DOHH2 (cell line): ENCODE results near the gene CUBN.
A peak's percentile ranks its signal among the peaks of the same experiment; 100 is the strongest.

Experiments used
- H3F3A ChIP-seq: fragments of 200-600 bp; sonication (generic), shearing (Covaris generic); 2 replicates; pipeline ENCODE4 v1.6.0; 2016; ENCODE audit warnings: antibody characterized with exemption, mild to moderate bottlenecking; ENCODE audit not compliant: control insufficient read depth, insufficient read depth
- H3K27ac ChIP-seq: fragments of 200-600 bp; sonication (generic); 2 replicates; pipeline ENCODE4 v1.5.1; 2014; ENCODE audit warnings: low read depth, mild to moderate bottlenecking, low read length, moderate library complexity
- H3K27me3 ChIP-seq: fragments of 200-600 bp; sonication (generic); 2 replicates; pipeline ENCODE4 v1.6.1; 2014; ENCODE audit warnings: mild to moderate bottlenecking, low read length, mixed read lengths; ENCODE audit not compliant: control insufficient read depth
- H3K36me3 ChIP-seq: fragments of 200-600 bp; sonication (generic); 2 replicates; pipeline ENCODE4 v1.6.1; 2014; ENCODE audit warnings: mild to moderate bottlenecking, low read length, moderate library complexity, mixed read lengths; ENCODE audit not compliant: control insufficient read depth
- H3K4me1 ChIP-seq: fragments of 200-600 bp; sonication (generic); 2 replicates; pipeline ENCODE4 v1.6.1; 2014; ENCODE audit warnings: mild to moderate bottlenecking, low read length, mixed read lengths; ENCODE audit not compliant: control insufficient read depth
- H3K4me2 ChIP-seq: fragments of 200-600 bp; sonication (generic); 2 replicates; pipeline ENCODE4 v1.6.0; 2014; ENCODE audit warnings: mild to moderate bottlenecking, low read length, moderate library complexity
- H3K4me3 ChIP-seq: fragments of 200-600 bp; sonication (generic); 2 replicates; pipeline ENCODE4 v1.5.1; 2014; ENCODE audit warnings: mild to moderate bottlenecking, low read length, mixed read lengths
- H3K79me2 ChIP-seq: fragments of 200-600 bp; sonication (generic); 2 replicates; pipeline ENCODE4 v1.6.1; 2014; ENCODE audit warnings: mild to moderate bottlenecking, low read length, mixed read lengths; ENCODE audit not compliant: control insufficient read depth
- H3K9me2 ChIP-seq: fragments of 200-600 bp; sonication (generic); replicated peaks from 2 replicates; pipeline ENCODE4 v1.6.1; 2014; ENCODE audit warnings: mild to moderate bottlenecking, low read length, mixed read lengths; ENCODE audit not compliant: control insufficient read depth
- H3K9me3 ChIP-seq: fragments of 200-600 bp; sonication (generic); 2 replicates; pipeline ENCODE4 v1.6.1; 2014; ENCODE audit warnings: antibody characterized with exemption, low read length, mixed read lengths; ENCODE audit not compliant: control insufficient read depth, insufficient read depth
- H4K20me1 ChIP-seq: fragments of 200-600 bp; sonication (generic); 2 replicates; pipeline ENCODE4 v1.6.0; 2014; ENCODE audit warnings: low read depth, mild to moderate bottlenecking, antibody characterized with exemption, low read length, moderate library complexity; ENCODE audit not compliant: control insufficient read depth, insufficient read depth
- EZH2phosphoT487 ChIP-seq: fragments of 200-600 bp; sonication (generic); IDR thresholded peaks from 2 replicates; pipeline ENCODE4 v1.6.1; 2017; ENCODE audit warnings: borderline replicate concordance, mild to moderate bottlenecking, antibody characterized with exemption, low read length, moderate library complexity, mixed read lengths
- TF ChIP-seq, protein P1 (sequence below): fragments of 200-600 bp; sonication (generic); IDR thresholded peaks from one replicate; pipeline ENCODE4 v1.5.1; 2014; ENCODE audit warnings: antibody characterized with exemption, mild to moderate bottlenecking, low read depth, low read length; ENCODE audit not compliant: poor library complexity, severe bottlenecking

CUBN gene

DNA sequence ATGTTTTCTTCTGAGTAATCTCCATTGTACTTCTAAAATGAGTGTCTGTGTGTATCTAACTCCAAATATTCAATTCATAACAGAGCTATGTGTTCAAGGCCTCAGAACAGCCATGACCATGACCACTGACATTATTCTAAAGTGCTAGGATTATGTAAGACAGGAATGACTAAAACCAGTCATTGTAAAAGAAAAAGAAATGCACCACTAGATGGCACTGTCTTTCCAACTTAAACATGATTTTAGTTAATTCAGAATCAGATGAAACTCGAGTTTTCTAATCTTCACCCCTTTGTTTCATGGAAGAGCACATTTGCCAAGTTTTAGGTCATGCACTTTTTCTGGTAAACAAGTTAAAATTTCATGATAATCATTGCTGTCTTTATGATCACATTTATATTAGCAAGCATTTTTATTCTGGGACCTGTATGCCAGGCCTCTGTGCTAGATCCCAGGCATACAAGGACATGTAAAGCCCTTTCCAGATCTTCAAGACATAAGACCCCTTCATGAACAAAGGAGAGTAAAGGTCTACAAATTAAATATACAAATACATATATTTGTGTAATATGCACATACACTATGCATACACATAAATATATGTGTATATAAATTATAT is 286.2 kb downstream of the CUBN start:
- Histone ChIP-seq H3K9me2 (no peaks in the 10 kb centered on the region), H3K27ac (no peak overlapping the region), H3K27me3 (no peaks in the 10 kb centered on the region), H3K9me3 (no peaks in the 10 kb centered on the region), H3K79me2 (no peaks in the 10 kb centered on the region), H3K4me1 (no peaks in the 10 kb centered on the region), H3K36me3 (no peaks in the 10 kb centered on the region), H4K20me1 (no peaks in the 10 kb centered on the region), H3K4me2 (no peak overlapping the region), H3F3A (no peaks in the 10 kb centered on the region), H3K4me3 (no peak overlapping the region)
- no peak for TF ChIP-seq EZH2phosphoT487
- TF ChIP-seq, protein P1, sequence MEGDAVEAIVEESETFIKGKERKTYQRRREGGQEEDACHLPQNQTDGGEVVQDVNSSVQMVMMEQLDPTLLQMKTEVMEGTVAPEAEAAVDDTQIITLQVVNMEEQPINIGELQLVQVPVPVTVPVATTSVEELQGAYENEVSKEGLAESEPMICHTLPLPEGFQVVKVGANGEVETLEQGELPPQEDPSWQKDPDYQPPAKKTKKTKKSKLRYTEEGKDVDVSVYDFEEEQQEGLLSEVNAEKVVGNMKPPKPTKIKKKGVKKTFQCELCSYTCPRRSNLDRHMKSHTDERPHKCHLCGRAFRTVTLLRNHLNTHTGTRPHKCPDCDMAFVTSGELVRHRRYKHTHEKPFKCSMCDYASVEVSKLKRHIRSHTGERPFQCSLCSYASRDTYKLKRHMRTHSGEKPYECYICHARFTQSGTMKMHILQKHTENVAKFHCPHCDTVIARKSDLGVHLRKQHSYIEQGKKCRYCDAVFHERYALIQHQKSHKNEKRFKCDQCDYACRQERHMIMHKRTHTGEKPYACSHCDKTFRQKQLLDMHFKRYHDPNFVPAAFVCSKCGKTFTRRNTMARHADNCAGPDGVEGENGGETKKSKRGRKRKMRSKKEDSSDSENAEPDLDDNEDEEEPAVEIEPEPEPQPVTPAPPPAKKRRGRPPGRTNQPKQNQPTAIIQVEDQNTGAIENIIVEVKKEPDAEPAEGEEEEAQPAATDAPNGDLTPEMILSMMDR = peak; percentile 58

DNA sequence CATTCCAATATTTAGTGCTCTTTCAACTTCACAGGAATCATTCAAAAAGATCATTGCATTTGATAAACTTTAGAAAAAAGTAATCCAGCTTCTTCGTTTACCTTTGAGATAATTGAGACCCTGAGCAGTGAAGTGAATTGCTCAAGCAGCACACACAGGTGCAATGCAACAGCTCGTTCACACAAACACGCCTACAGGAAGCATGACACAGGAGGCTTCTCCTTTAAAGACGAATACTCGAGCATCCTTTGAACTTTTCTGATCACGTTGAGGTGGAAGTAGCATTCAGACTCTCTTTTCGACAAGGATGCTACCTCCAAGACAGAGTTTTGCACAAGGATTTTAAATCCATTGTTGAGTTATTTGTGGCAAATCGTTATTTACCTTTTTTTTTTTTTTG is 294.4 kb downstream of the CUBN start:
- no peaks in the 10 kb centered on the region for H3K9me2 ChIP-seq
- H3F3A ChIP-seq = no peaks in the 10 kb centered on the region
- no peaks in the 10 kb centered on the region for H4K20me1 ChIP-seq
- H3K79me2 ChIP-seq = no peaks in the 10 kb centered on the region
- TF ChIP-seq, protein P1 = no peak
- TF ChIP-seq EZH2phosphoT487 = no peak
- no peaks in the 10 kb centered on the region for H3K4me1 ChIP-seq
- no peaks in the 10 kb centered on the region for H3K9me3 ChIP-seq
- H3K4me3 ChIP-seq = no peak overlapping the region
- no peaks in the 10 kb centered on the region for H3K36me3 ChIP-seq
- no peak overlapping the region for H3K27ac ChIP-seq
- H3K27me3 ChIP-seq = no peaks in the 10 kb centered on the region
- H3K4me2 ChIP-seq = no peak overlapping the region

DNA sequence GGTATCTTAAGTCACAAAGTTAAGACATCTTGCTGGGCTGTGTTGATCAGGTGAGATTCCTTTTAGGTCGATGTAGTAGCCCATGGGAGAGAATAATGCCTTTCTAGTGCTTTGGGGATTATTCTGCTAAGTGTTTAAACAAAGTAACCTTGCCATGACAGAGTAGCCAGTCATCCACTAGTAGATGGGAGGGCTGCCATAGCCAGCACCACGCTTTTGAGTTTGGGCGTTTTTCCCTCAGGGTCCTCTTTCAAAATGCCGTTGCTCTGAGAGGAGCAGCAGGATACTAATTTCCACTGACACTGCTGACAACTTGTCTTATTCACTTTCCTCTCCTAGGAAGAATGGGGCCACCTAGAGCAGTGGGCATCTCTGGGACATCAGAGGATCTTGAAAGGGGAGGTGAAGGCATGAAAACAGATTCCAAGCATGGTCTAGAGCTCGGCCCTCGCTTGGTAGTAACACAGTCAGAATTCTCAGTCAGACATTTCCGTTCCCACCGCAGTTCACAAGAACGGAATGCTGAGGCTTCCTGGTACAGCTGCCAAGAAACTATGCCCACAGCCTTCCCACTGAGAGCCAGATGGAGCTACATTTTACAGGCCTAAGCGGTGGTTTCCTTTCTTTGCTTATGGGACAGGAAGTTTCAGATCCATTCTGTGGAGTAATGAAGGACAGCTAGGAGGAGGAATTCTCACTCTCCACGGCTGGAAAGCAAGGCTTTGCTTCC is 297.1 kb downstream of the CUBN start:
- H3K4me2 ChIP-seq = no peak overlapping the region
- no peaks in the 10 kb centered on the region for H3K9me2 ChIP-seq
- no peaks in the 10 kb centered on the region for H3K4me1 ChIP-seq
- no peaks in the 10 kb centered on the region for H3F3A ChIP-seq
- no peaks in the 10 kb centered on the region for H4K20me1 ChIP-seq
- no peak for TF ChIP-seq EZH2phosphoT487
- TF ChIP-seq, protein P1 = no peak
- no peaks in the 10 kb centered on the region for H3K27me3 ChIP-seq
- no peaks in the 10 kb centered on the region for H3K9me3 ChIP-seq
- no peaks in the 10 kb centered on the region for H3K79me2 ChIP-seq
- H3K27ac ChIP-seq = no peak overlapping the region
- H3K4me3 ChIP-seq = no peak overlapping the region
- H3K36me3 ChIP-seq = no peaks in the 10 kb centered on the region
